ENCODE measurements around the gene CAPRIN2.

DNA sequence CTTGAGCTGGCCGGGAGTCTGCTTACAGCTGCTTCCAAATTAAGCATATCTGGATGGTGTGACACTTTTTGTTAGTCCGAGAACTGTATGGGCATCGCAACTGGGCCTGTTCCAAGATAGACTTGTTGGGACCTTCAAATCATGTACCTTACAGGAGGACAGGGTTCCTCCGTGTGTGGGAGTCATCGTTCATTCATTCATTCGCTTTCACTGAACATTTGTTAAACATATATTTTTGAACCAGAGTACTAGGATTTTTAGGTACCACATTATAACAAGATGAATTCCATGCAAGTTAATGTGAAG, 58.7 kb downstream of the CAPRIN2 start:
- TF ChIP-seq EZH2 (IDR thresholded peaks at IDR 0.05) (no peak), POLR2AphosphoS5 (IDR thresholded peaks at IDR 0.05; ENCODE audit: borderline replicate concordance, low read depth, low read length) (no peak)
